Heart left ventricle (tissue), 16 donors: Measurements from ENCODE around the gene NOVA2. TPM values are rescaled to one million over a fixed set of nuclear protein-coding genes. Genes with fewer than 3 reads are reported as not detected.
A peak's percentile ranks its signal among the peaks of the same experiment; 100 is the strongest.

Source experiments
- ATAC-seq, 4 donors: fragments of 200-7000 bp; cut with Tn5 transposase; one replicate each; pipeline ENCODE4 v1.9.1; 2020 to 2022; ENCODE audit warnings: moderate library complexity in 4 of 4, mild to moderate bottlenecking in 3 of 4, moderate number of reproducible peaks in 1 of 4
- DNase-seq, 5 donors: peaks; one replicate each; pipeline ENCODE4 v3.0.0-alpha.2; 2020
- H3K27ac ChIP-seq, 12 donors: fragments of 200-600 bp; sonication (generic) in 4 of 12; one replicate each; pipeline versions ENCODE4 v1.5.0 to v1.8.0; 2016 to 2022; ENCODE audit warnings: mild to moderate bottlenecking in 2 of 12
- H3K27me3 ChIP-seq, 9 donors: fragments of 200-600 bp; sonication (generic) in 2 of 9; one replicate each; pipeline versions ENCODE4 v1.5.1 to v1.8.0; 2016 to 2022; ENCODE audit warnings: mild to moderate bottlenecking in 3 of 9
- H3K36me3 ChIP-seq, 9 donors: fragments of 200-600 bp; sonication (generic) in 2 of 9; one replicate each; pipeline versions ENCODE4 v1.5.0 to v1.8.0; 2018 to 2022; ENCODE audit warnings: mild to moderate bottlenecking in 2 of 9
- H3K4me1 ChIP-seq, 12 donors: fragments of 200-600 bp; sonication (generic) in 4 of 12; one replicate each; pipeline versions ENCODE4 v1.5.0 to v1.8.0; 2016 to 2022; ENCODE audit warnings: mild to moderate bottlenecking in 3 of 12
- H3K4me3 ChIP-seq, 12 donors: fragments of 200-600 bp; sonication (generic) in 4 of 12; one replicate each; pipeline versions ENCODE4 v1.5.0 to v1.8.0; 2017 to 2022; ENCODE audit warnings: mild to moderate bottlenecking in 9 of 12, moderate library complexity in 4 of 12
- H3K9me3 ChIP-seq, 12 donors: fragments of 200-600 bp; sonication (generic) in 4 of 12; one replicate each; pipeline versions ENCODE4 v1.5.0 to v1.8.0; 2016 to 2022; ENCODE audit warnings: mild to moderate bottlenecking in 1 of 12
- POLR2A ChIP-seq, 2 donors: fragments of 450-650 bp; IDR thresholded peaks; one replicate each; pipeline ENCODE4 v1.6.1; 2017; ENCODE audit warnings: antibody characterized with exemption in 2 of 2, mild to moderate bottlenecking in 2 of 2, moderate library complexity in 2 of 2
- WGBS, 4 donors: extraction: QIAGEN DNeasy Blood & Tissue Kit in 2 of 4; methylation state at CpG; one replicate each; pipeline versions ENCODE4 v1.1.5 to v1.1.7; 2013 to 2018; 5-methylcytosine and 5-hydroxymethylcytosine counted together
- intact Hi-C, 10 donors: fragments of 100-400 bp; cut with DNase I; formaldehyde crosslinking; loops; one replicate each; pipeline versions ENCODE4 v1.11.1 to v1.14.2; 2022
- polyA plus RNA-seq, 2 donors: library from polyadenylated mRNA; stranded (reverse); fragments of 200-250 nt; gene quantifications; one replicate each; pipeline ENCODE4 v1.2.3, GENCODE V29; 2013
- total RNA-seq, 9 donors: library from RNA; depleted of rRNA in 2 of 9; stranded (reverse); fragments of >200 nt in 2 of 9; fragmentation: NEBNext Ultra II Directional in 3 of 9; extraction: Animal tissue kit (Norgen Biotek cat#: 25700) in 3 of 9; gene quantifications; one replicate each; pipeline versions ENCODE4 v1.1.0 to v1.2.4, GENCODE V29; 2016 to 2023
- TF ChIP-seq, protein P1 (sequence below), 12 donors: fragments of 200-600 bp; sonication (generic) in 4 of 12; IDR thresholded peaks; one replicate each; pipeline versions ENCODE4 v1.5.0 to v1.8.0; 2018 to 2022; ENCODE audit warnings: antibody characterized with exemption in 12 of 12, mild to moderate bottlenecking in 5 of 12
- donor health status: ischemic (EF 13 %, LVEDD 7.1; RV severe dilation, severe dysfunction).
- donor health status: healthy with polysubstance abuse.
- donor health status: DM: no; HTN: yes; CAD: no.
- donor health status: DM: no; HTN: no; CAD: no.
- donor health status: ischemic (EF 25% LVEDD 6.9; RV normal size, moderate dysfunction).
- donor health status: ischemic (EF 25% LVEDD 5.7; RV mildly dilated, moderate dysfunction).
- donor health status: healthy.
- donor health status: DM: yes; HTN: yes; CAD: no.
- donor health status: ischemic (EF 35%, LVEDD 5.7; RV mildly dilated, moderate dysfunction).
- donor health status: nonischemic (EF 11% LVEDD 7.7; RV severe dilation, severe dysfunction).
- donor health status: DM: yes; HTN: yes; CAD: no.
- donor health status: PGD.
- donor health status: ischemic (EF 29% LVEDD 5.4; RV normal size, mild dysfunction).
- donor health status: nonischemic (EF 23%, LVEDD 6.1; RV moderate dilation, normal function).

The NOVA2 gene
- total and polyA plus RNA-seq, 11 donors, result 2.2 to 10.0 (median 4.8) TPM

DNA sequence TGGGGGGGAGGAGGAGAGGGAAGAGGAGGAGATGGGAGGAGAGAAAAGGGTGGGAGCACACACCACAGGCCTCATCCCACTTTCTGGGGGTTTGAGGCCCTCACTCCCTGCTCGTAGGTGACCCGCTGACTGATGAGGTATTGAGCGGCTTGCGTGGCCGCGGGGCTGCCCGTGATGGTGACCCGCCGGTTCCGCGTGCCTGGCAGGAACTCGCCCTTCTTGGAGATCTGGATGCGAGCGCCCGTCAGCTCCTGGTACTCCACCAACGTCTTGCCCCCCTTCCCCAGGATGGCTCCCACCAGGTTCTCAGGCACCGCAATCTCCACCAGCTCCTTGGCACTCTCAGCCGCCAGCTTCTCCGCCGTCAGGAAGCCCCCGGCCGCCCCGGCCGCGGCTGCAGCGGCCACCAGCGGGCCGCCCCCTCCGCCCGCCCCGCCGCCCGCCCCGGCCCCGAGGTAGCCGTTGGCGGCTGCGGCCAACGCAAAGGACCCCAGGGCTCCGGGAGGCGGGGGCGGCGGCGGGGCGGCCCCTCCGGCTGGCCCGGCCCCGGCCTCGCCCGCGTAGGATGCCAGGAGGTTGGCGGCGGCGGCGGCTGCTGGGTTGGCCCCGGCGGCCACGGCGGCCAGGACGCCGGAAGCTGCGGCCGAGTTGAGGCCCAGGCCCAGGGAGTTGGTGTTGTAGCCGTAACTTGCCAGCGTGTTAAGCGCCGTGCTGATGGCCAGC lies 33.7 kb downstream of the NOVA2 start:
- no peak for TF ChIP-seq POLR2A (IDR thresholded peaks at IDR 0.05)
- TF ChIP-seq, protein P1, sequence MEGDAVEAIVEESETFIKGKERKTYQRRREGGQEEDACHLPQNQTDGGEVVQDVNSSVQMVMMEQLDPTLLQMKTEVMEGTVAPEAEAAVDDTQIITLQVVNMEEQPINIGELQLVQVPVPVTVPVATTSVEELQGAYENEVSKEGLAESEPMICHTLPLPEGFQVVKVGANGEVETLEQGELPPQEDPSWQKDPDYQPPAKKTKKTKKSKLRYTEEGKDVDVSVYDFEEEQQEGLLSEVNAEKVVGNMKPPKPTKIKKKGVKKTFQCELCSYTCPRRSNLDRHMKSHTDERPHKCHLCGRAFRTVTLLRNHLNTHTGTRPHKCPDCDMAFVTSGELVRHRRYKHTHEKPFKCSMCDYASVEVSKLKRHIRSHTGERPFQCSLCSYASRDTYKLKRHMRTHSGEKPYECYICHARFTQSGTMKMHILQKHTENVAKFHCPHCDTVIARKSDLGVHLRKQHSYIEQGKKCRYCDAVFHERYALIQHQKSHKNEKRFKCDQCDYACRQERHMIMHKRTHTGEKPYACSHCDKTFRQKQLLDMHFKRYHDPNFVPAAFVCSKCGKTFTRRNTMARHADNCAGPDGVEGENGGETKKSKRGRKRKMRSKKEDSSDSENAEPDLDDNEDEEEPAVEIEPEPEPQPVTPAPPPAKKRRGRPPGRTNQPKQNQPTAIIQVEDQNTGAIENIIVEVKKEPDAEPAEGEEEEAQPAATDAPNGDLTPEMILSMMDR (IDR thresholded peaks at IDR 0.05), result no peak
- Histone ChIP-seq H3K4me1 (peaks cover 0 to 4% (median 0%) of the 10 kb centered on the region in 12 donors), H3K36me3 (peaks cover 0 to 19% (median 6%) of the 10 kb centered on the region in 9 donors), H3K27ac (peak overlapping the region in 1 of 12 donors; percentile 1), H3K4me3 (peak overlapping the region in 1 of 12 donors; percentile 39), H3K9me3 (no peaks in the 10 kb centered on the region), H3K27me3 (peaks cover 0 to 36% (median 8%) of the 10 kb centered on the region in 9 donors)
- ATAC-seq (no peak), DNase-seq (no peak)
- WGBS, 4 donors, result 39 to 53% (median 41%) methylated on average over 50 to 67 of the region's 67 CpGs
- intact Hi-C loops, result no loop called here

DNA sequence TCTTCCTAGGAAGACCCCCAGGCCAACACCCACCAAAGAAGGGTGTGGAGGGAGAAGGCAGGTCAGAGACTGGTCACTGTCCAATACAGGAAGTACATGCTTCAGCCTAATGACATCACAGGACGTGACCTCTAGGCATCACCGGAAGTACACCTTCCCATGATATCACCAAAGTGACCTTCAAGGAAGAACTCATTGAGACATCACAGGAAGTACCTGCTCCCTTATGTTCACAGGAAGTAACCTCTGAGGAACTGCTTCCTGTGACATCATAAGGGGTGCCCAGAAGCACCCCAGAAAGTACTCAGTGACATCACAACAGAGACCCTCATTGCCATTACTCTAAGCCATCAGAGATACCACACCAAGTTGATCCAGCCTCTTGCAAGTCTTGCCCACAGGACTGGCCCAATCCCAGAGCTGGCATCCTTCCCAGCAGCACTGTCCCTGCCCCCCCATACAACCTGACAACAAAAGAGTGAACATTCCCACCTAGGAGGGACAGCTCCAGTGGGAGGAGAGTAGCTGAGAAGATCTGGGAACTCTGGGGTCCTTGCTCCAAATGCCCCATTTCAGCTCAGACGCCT lies 34.8 kb downstream of the NOVA2 start:
- Histone ChIP-seq H3K9me3 (no peaks in the 10 kb centered on the region), H3K27ac (peak overlapping the region in 1 of 12 donors; percentile 1), H3K4me3 (no peak overlapping the region), H3K4me1 (peaks cover 0 to 4% (median 0%) of the 10 kb centered on the region in 12 donors), H3K27me3 (peaks cover 0 to 43% (median 12%) of the 10 kb centered on the region in 9 donors), H3K36me3 (peaks cover 0 to 19% (median 6%) of the 10 kb centered on the region in 9 donors)
- 68 to 83% (median 78%) methylated on average over 3 of the region's 3 CpGs for WGBS, 4 donors
- intact Hi-C loops, result no loop called here
- TF ChIP-seq, protein P1 (IDR thresholded peaks at IDR 0.05), result no peak
- no peak for TF ChIP-seq POLR2A (IDR thresholded peaks at IDR 0.05)
- DNase-seq (no peak), ATAC-seq (peak in 1 of 4 donors; percentile 54)

DNA sequence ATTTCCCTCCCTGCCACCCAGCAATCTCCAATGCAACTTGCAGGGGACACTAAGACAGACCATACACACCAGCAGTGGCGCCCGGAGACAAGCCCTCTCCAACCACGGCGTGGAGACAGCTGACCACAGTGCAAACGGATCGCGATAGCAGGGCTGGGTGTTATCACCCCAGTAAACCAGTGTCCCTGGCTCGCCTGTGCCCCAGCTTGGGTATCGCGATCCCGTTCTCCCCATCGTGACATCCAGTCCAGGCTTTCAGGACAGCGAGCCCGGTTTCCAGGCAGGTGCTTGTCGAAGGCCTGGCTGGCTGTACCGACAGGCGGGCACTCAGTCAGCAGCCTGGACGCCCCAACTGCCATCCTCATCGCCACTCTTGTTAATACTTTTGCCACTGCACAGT lies 38.4 kb downstream of the NOVA2 start:
- 68 to 74% (median 71%) methylated on average over 17 to 19 of the region's 19 CpGs for WGBS, 4 donors
- no peak for DNase-seq

More for the DNA sequence above, 38.4 kb downstream of the NOVA2 start:
- no peak for ATAC-seq
- no peaks in the 10 kb centered on the region for H3K9me3 ChIP-seq
- TF ChIP-seq, protein P1 (IDR thresholded peaks at IDR 0.05), result no peak
- TF ChIP-seq POLR2A (IDR thresholded peaks at IDR 0.05), result no peak
- peaks cover 0 to 44% (median 12%) of the 10 kb centered on the region in 9 donors for H3K27me3 ChIP-seq
- no peak overlapping the region for H3K27ac ChIP-seq
- H3K4me3 ChIP-seq, result no peak overlapping the region
- intact Hi-C loops, result no loop called here
- peaks cover 0 to 7% (median 0%) of the 10 kb centered on the region in 12 donors for H3K4me1 ChIP-seq
- peaks cover 0 to 5% (median 0%) of the 10 kb centered on the region in 9 donors for H3K36me3 ChIP-seq
